Upper lobe of left lung (tissue), 6 donors: Measurements from ENCODE around the gene TNFAIP8L2. TPM values are rescaled to one million over a fixed set of nuclear protein-coding genes. Genes with fewer than 3 reads are reported as not detected.
A peak's percentile ranks its signal among the peaks of the same experiment; 100 is the strongest.
"Not testable (repeated sequence)": the region's sequence is repeated elsewhere in the genome, so short reads cannot be mapped to it uniquely, and the experiment has no call there.

Experiments
- ATAC-seq, 2 donors: fragments of 200-7000 bp; cut with Tn5 transposase; one replicate each; pipeline ENCODE4 v1.9.1; 2022; ENCODE audit warnings: mild to moderate bottlenecking in 2 of 2, moderate library complexity in 2 of 2; ENCODE audit not compliant: low FRiP score in 2 of 2
- DNase-seq, 2 donors: peaks; one replicate each; pipeline ENCODE4 v3.0.0-alpha.2; 2019 to 2020
- H3K27ac ChIP-seq, 4 donors: fragments of 200-600 bp; sonication (generic); one replicate each; pipeline ENCODE4 v1.5.1; 2016 to 2019
- H3K27me3 ChIP-seq, 4 donors: fragments of 200-600 bp; sonication (generic); one replicate each; pipeline ENCODE4 v1.5.1; 2017 to 2019
- H3K36me3 ChIP-seq, 4 donors: fragments of 200-600 bp; sonication (generic); one replicate each; pipeline ENCODE4 v1.5.1; 2016 to 2019
- H3K4me1 ChIP-seq, 4 donors: fragments of 200-600 bp; sonication (generic); one replicate each; pipeline ENCODE4 v1.5.1; 2018 to 2019
- H3K4me3 ChIP-seq, 4 donors: fragments of 200-600 bp; sonication (generic); one replicate each; pipeline ENCODE4 v1.5.1; 2017 to 2019; ENCODE audit warnings: mild to moderate bottlenecking in 2 of 4, moderate library complexity in 1 of 4
- H3K9me3 ChIP-seq, 4 donors: fragments of 200-600 bp; sonication (generic); one replicate each; pipeline ENCODE4 v1.5.1; 2018 to 2019
- CTCF ChIP-seq, 6 experiments: fragments of 450-650 bp in 4 of 6; fragments of 200-600 bp in 2 of 6; sonication (generic) in 2 of 6; IDR thresholded peaks; one replicate each; pipeline ENCODE4 v1.5.1; 2016 to 2019; ENCODE audit warnings: antibody characterized with exemption in 6 of 6
- EP300 ChIP-seq, 4 donors: sonication (generic); formaldehyde crosslinking; IDR thresholded peaks; one replicate each; pipeline ENCODE4 v1.5.1; 2017; ENCODE audit warnings: antibody characterized with exemption in 4 of 4, control low read depth in 2 of 4
- POLR2A ChIP-seq, 4 donors: fragments of 450-650 bp; IDR thresholded peaks; one replicate each; pipeline ENCODE4 v1.5.1; 2016 to 2017; ENCODE audit warnings: antibody characterized with exemption in 4 of 4, mild to moderate bottlenecking in 2 of 4
- POLR2AphosphoS5 ChIP-seq, 2 donors: sonication (generic); formaldehyde crosslinking; IDR thresholded peaks; one replicate each; pipeline ENCODE4 v1.5.1; 2017; ENCODE audit warnings: antibody characterized with exemption in 2 of 2
- WGBS, 2 donors: methylation state at CpG; one replicate each; pipeline ENCODE4 v1.1.5; 2017 to 2018; 5-methylcytosine and 5-hydroxymethylcytosine counted together
- total RNA-seq, 6 donors: library from RNA; depleted of rRNA in 4 of 6; stranded (reverse); fragments of >200 nt in 4 of 6; gene quantifications; one replicate each; pipeline versions ENCODE4 v1.1.0 to v1.2.1, GENCODE V29; 2016 to 2021
- donor health status: DM: no; HTN: no; CAD: no; lungs with moderate emphysema.
- donor health status: DM: no; HTN: yes; CAD: no; lungs with severe emphysema.

The TNFAIP8L2 gene
- total RNA-seq, 6 donors from 2014 or later = 7.4 to 19.1 (median 15.8) TPM

- H3K4me3 ChIP-seq = no peak overlapping the region
- DNase-seq = peak in 1 of 2 donors; percentile 23
- 92 to 96% methylated on average over 10 of the region's 10 CpGs for WGBS, 2 donors
- H3K4me1 ChIP-seq = peaks cover 10 to 16% (median 13%) of the 10 kb centered on the region in 4 donors
- no peak for ATAC-seq
- no peaks in the 10 kb centered on the region for H3K27me3 ChIP-seq
- H3K27ac ChIP-seq = no peak overlapping the region
- no peaks in the 10 kb centered on the region for H3K9me3 ChIP-seq
- peaks cover 42 to 68% (median 64%) of the 10 kb centered on the region in 4 donors for H3K36me3 ChIP-seq
- no peak for TF ChIP-seq EP300 (IDR thresholded peaks at IDR 0.05)
- TF ChIP-seq CTCF (IDR thresholded peaks at IDR 0.05) = no peak
- no peak for TF ChIP-seq POLR2AphosphoS5 (IDR thresholded peaks at IDR 0.05)
- no peak for TF ChIP-seq POLR2A (IDR thresholded peaks at IDR 0.05)
Measured at GRCh38 chr1:151184211-151184610, 27.8 kb downstream of the TNFAIP8L2 start.

GRCh38 chr1:151187205-151187604, 30.8 kb downstream of the TNFAIP8L2 start:
- 94% methylated on average over 1 of the region's 1 CpG for WGBS, 2 donors
- ATAC-seq = no peak

GRCh38 chr1:151188667-151189066, 32.2 kb downstream of the TNFAIP8L2 start:
- ATAC-seq, DNase-seq, H3K9me3 ChIP-seq, H3K27me3 ChIP-seq: not testable (repeated sequence)
- peak overlapping the region in 3 of 4 donors; percentile 75 to 88 (median 87) for H3K4me3 ChIP-seq
- peaks cover 20 to 23% (median 21%) of the 10 kb centered on the region in 4 donors for H3K36me3 ChIP-seq
- peak overlapping the region in 1 of 4 donors; percentile 91 for H3K27ac ChIP-seq
- H3K4me1 ChIP-seq = peaks cover 12 to 26% (median 16%) of the 10 kb centered on the region in 4 donors
- 64 to 70% methylated on average over 8 of the region's 8 CpGs for WGBS, 2 donors

More at GRCh38 chr1:151187205-151187604, 30.8 kb downstream of the TNFAIP8L2 start:
- Histone ChIP-seq H3K4me3 (no peak overlapping the region), H3K36me3 (peaks cover 23 to 38% (median 35%) of the 10 kb centered on the region in 4 donors), H3K27me3 (no peaks in the 10 kb centered on the region), H3K27ac (no peak overlapping the region), H3K9me3 (no peaks in the 10 kb centered on the region), H3K4me1 (peaks cover 12 to 26% (median 16%) of the 10 kb centered on the region in 4 donors)
- no peak for TF ChIP-seq EP300 (IDR thresholded peaks at IDR 0.05)
- TF ChIP-seq CTCF (IDR thresholded peaks at IDR 0.05) = no peak
- no peak for TF ChIP-seq POLR2A (IDR thresholded peaks at IDR 0.05)
- no peak for TF ChIP-seq POLR2AphosphoS5 (IDR thresholded peaks at IDR 0.05)
- no peak for DNase-seq

GRCh38 chr1:151189637-151190445, 33.4 kb downstream of the TNFAIP8L2 start, which contains the start of gene VPS72:
Gene VPS72 (minus strand): TSS chr1:151190197. CDS start chr1:151190121, 76 bp downstream.
- DNase-seq (peak; percentile 90 to 94), ATAC-seq (peak; percentile 96 to 99)
- WGBS, 2 donors = 1% methylated on average over 37 to 42 of the region's 42 CpGs
- no peaks in the 10 kb centered on the region for H3K27me3 ChIP-seq
- TF ChIP-seq POLR2AphosphoS5 (IDR thresholded peaks at IDR 0.05) (peak; percentile 56 to 88), CTCF (IDR thresholded peaks at IDR 0.05) (peak in 5 of 6 experiments; percentile 30 to 61 (median 41)), EP300 (IDR thresholded peaks at IDR 0.05) (peak in 1 of 4 donors; percentile 71), POLR2A (IDR thresholded peaks at IDR 0.05) (peak in 3 of 4 donors; percentile 32 to 68 (median 43))
- peak within 1 kb of the TSS; percentile 69 to 91 (median 86) for H3K27ac ChIP-seq
- H3K4me1 ChIP-seq = peaks cover 12 to 26% (median 16%) of the 10 kb centered on the region in 4 donors
- H3K36me3 ChIP-seq = peaks cover 9 to 11% (median 10%) of the 10 kb centered on the region in 4 donors
- no peaks in the 10 kb centered on the region for H3K9me3 ChIP-seq
- peak within 1 kb of the TSS; percentile 75 to 88 (median 82) for H3K4me3 ChIP-seq

GRCh38 chr1:151192047-151192446, 35.6 kb downstream of the TNFAIP8L2 start:
- ATAC-seq (no peak), DNase-seq (no peak)
- WGBS, 2 donors = 74 to 78% methylated on average over 7 of the region's 7 CpGs
- H3K27me3 ChIP-seq = no peaks in the 10 kb centered on the region
- TF ChIP-seq EP300 (IDR thresholded peaks at IDR 0.05) = no peak
- TF ChIP-seq POLR2AphosphoS5 (IDR thresholded peaks at IDR 0.05) = no peak
- no peak for TF ChIP-seq POLR2A (IDR thresholded peaks at IDR 0.05)
- no peak for TF ChIP-seq CTCF (IDR thresholded peaks at IDR 0.05)
- no peaks in the 10 kb centered on the region for H3K36me3 ChIP-seq
- H3K4me3 ChIP-seq = no peak overlapping the region
- peaks cover 13 to 40% (median 24%) of the 10 kb centered on the region in 4 donors for H3K4me1 ChIP-seq
- H3K9me3 ChIP-seq = no peaks in the 10 kb centered on the region
- no peak overlapping the region for H3K27ac ChIP-seq
